Measurements from ENCODE around the gene TC2N.
A peak's percentile ranks its signal among the peaks of the same experiment; 100 is the strongest.
"Not testable (repeated sequence)": the region's sequence is repeated elsewhere in the genome, so short reads cannot be mapped to it uniquely, and the experiment has no call there.

TC2N gene

DNA sequence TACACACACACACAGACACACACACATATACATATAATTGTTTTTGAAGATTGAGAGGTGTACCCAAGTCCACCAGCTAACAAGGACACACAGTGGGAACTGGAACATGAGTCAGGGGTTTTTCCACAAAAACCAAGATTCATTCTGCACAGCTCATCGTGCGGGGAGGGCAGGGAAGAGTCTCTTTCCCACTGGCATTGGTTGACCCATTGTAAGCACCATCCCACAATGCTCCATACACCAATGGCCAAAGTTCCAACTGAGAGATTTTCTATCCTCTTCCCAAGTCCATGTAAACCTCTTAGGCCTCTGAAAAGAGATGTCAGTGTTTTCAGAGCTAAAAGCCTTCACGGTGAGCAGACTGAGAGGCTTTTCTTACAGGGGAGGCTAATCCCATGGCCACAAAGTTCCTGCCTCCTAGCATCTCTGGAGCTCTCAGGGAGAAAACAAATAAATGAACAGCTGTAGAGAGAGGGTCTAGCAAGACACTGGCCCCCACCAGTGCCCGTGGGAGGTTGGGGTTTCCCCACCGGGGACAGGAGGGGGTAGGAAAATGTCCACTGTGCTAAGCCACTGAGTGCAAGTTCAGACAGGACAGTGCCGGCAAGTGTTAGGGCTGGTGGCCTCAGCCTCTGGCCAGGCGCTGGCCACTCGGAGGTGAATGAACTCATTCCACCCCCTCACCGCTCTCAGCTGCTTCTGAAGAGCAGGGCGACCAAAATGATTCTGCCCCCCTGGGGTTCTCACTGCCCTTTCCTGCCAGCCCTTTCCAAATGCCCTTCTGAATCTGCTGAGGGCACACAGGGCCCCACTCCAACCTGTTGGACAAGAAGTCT, 21.5 kb upstream of the TC2N start:
- DNase-seq: no peak

- no peak for DNase-seq
Observed at GRCh38 chr14:91886961-91887360, 19.6 kb upstream of the TC2N start.

DNA sequence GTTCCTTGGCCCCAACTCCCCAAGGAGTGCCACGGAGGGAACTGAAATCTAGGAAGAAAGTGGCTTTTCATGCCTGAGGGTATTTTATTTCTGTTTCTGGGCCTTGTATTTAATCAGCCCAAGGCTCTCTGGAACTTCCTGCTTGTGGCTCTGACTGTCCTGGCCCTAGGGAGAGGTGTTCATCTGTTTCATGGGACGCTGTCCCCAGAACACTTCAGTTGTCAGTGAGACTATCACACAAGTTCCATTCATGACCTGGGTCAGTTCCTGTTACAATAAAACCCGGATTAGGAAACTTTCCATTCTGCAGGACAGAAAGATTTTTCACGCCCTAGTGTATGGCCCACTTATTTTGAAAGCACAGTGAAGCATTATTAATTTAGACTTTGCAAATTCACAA, 18.5 kb upstream of the TC2N start:
- DNase-seq: no peak

DNA sequence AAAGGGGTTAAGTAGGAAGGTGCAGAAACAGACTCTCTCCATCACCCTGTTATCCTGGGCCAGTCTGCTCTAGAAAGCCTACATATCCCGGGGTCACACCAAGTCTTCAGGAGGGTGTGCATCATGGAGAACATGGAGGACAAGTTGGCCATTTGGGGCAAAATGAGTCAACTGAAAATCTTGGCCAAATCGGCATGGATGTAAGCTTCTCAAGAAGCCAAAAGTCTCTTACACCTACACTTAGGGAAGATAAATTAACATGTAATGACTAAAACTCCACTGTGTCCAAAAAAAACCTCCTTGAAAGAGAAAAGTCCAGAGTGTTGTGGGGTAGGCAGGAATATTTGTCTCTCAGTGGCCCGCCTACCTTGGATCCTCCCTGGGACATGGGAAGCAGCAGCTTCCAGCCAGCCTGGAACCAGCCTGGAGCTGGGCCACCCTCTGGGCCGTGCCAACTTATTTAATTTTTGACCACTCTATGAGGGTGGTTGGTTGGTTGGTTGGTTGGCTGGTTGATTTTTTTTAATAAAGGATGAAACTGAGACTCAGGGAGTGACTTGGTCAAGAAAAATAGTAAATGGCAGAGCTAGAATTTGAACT, 17.9 kb upstream of the TC2N start:
- no peak for DNase-seq

- no peak for DNase-seq
Observed at GRCh38 chr14:91884664-91885063, 17.3 kb upstream of the TC2N start.

DNA sequence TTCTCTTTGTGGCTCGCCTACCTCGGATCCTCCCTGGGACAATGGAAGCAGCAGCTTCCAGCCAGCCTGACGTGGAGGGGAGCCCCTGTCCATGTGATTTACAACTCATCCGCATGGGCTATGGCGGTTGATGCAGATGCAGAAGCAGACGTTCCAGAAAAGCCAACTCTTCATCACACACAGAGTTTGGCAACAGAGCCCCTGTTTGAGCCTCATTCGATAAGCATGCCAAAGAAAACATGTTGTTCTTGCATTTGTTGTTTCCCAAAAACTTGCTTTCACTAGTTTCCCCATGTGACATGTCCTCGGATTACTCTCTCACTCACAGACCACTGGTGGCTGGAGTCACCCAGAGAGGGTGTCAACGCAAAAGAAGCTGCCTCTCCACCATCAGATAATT, 16.4 kb upstream of the TC2N start:
- no peak for DNase-seq

GRCh38 chr14:91882776-91883175, 15.4 kb upstream of the TC2N start:
- no peak for DNase-seq

DNA sequence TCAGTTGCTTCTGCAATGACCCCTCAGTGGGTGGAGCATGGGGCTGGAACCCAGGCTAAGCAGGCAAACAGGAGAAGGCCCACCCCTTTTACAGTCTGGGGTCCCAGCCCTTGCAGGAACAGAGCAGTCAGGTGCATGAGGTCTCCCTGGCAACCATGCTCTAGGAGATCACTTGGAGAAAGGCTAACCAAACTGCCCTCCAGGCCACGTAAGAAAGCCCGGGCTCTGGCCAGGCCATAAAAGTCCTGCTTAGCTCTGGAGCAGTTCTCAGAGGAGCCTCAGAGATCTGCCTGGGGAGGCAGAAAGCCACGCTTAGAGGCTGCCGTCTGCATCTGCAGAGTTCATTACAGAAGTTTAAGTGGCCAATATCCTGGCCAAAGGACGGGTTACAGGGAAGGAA, 15.0 kb upstream of the TC2N start:
- DNase-seq: no peak

DNA sequence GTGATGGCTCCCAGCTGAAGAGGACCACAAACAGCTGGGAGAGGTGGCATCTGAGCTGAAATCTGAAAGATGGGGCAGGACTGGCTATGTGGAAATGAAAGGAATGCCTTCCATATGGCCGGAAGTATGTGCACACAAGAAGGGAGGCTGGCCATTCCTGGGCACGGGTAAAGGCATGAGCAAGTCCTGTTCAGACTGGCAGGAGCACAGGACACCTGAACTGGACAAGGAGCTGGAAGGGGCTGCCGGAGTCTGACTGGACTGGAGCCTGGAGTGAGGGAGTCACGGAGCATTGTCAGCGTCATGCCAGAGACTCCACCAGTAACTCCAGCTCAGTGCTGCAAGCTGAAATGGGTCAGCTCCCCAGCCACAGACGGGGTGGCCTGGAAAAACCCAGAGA, 11.9 kb upstream of the TC2N start:
- DNase-seq: no peak

GRCh38 chr14:91878274-91878673, 10.9 kb upstream of the TC2N start:
- DNase-seq: no peak

- DNase-seq: no peak
Observed at GRCh38 chr14:91877376-91877915, 10.1 kb upstream of the TC2N start.

DNA sequence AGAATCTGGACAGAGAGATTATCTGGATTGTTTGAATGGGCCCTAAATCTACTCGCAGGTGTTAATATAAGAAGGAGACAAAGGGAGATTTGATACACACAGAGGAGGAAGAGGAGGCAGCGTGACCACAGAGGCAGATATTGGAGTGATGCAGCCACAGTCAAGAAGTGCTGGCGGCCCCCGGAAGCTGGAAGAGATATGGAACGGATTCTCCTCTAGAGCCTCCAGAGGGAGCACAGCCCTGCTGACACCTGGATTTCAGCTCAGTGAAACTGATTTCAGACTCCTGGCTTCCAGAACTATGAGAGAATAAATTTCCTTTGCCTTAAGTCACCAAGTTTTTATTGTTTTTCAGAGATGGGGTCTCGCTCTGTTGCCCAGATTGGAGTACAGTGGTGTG, 9.2 kb upstream of the TC2N start:
- no peak for DNase-seq

DNA sequence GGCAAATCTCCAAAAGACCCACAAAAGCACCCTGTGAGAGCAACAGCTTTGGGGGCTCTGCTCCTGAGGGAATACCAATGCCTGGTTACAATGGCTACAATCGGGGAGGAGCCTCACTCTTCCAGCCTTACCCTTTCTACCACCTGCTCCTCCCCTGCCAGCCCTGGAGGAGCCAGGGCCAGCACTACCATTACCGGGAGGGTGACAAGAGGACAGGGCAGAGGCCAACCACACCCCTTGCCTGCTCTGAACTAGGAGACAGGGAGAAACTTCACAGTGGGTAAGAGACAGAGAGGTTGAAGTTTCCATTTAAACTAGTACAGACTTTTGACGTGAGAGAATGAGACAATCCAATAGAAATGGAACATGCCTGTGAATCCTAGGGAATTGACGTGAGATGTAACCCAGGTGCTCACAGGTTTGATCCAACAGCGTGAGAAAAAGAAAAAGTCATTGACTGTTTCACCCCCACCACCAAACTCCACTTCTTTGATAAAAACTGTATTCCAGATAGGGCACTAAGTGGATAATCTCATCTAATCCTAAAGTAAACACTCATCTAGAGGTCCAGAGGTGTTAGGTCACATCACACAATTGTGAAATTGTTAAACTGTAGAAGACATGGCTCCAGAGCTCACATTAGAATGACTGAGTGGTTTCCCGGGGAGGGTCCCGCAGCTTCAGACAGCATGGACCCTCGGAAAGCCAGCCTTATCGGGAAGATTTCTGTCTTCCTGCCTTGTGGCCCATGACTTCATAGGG, 8.4 kb upstream of the TC2N start:
- no peak for DNase-seq

DNA sequence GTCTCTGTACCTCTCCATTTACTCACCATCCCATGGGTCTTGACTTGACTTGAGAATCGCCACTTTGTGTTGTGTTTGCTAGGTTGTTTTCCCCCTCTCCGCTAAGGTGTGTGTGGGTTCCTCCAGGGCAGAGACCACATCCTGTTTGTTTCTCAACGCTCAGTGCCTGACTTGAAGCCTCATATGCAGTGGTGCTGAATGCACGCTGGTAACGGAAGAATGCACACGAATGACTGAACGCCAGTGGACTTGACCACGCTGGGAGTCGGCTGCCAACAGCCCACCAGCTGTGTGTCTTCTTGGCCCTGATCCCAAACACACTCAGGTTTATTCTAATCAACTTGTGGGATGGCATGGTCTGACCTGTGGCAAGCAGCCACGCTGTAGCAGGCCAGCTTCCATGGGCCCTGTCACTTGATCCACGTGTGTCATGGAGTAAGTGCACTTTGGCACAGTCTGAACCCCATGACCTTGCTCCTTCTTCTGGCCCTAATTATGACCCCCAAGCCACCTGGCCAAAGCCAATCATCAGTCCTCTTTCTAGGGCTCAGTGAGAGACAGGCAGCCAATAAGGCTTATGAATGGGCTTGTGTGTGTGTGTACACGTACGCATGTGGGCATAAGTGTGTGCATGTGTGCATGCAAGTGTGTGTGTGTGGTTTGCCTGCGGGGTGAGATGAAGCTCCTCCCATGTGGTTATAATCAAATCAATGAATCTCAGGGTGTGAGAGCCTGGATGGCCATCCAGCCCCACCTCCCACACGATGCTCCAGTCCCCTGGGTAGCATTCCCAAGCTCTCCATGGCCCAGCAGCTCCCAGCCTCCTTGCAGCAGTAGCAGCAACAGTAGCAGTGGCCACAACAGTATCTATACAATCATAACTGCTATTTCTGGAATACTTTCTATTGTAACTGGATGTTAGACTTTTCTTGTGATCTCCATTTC, 6.4 kb upstream of the TC2N start:
- DNase-seq: no peak

DNA sequence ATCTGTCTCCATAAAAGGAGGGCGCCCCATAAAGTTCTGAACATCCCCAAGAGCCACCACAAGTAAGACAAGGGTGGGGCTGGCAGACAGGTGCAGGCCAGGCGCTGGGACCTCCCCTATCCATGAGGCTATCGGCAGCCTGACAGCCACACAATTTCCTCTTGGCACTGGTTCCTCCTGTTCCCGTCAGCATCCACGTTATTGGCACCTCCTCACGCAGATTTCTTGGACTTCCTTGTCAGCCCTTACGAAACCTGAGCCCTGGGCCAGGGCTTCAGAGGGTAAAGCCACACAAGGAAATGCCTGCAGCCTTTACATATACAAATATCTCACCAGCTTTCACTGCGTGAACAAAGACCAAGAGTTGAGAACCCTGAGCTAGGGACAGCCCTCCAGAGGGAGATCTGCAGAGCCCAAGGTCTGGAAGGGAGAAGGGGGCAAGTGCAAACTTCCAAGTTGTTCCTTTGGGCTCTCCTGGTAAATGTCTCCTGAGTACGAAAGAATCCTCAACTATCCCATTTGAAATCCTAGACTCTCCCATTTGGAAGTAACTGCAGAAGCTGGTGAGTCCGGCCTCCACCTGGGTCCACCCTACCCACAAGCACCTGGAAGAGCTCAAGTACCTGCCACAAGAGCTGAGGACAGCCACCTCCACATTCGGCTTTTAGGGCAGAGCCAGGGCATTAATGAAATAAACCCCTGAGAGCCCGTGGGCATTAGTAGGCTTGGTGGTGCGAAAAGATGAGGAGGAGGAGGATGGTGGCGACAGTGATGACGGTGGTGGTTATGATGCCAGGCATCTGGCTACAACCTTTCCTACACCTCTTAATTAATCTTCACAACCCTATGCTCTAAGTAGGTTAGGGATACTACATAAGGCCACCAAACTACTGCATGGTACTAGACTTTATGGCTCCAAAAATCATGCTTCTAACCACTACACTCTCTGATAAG, 5.5 kb upstream of the TC2N start:
- DNase-seq: peak; percentile 30

DNA sequence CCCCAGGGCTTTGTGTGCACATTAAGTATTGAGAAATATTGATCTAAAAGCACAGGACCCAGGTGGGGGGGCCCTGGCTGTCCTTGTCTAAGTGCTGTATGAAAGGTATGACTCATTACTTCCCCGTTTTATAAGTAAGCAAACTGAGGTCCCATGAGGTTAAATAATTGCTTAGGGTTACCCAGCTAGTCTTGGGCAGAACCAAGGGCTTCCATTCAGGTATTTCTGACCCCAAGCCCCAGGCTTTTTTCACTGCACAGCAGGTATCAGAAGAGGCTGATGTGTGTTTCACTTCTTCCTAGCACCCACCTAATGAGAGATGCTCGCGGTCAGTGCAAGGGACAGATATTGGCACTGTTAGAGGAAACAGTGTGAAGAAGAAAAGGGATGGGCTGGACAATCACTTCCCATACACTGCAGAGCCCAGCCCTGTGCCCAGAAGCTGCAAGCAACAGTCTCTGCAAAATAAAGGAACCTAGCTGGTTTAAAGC, 4.7 kb upstream of the TC2N start:
- DNase-seq: peak; percentile 30

- not testable (repeated sequence) for DNase-seq
Observed at GRCh38 chr14:91871401-91871800, 4.1 kb upstream of the TC2N start.

- no peak for DNase-seq
Observed at GRCh38 chr14:91870890-91871289, 3.6 kb upstream of the TC2N start.

- no peak for DNase-seq
Observed at GRCh38 chr14:91870001-91870400, 2.7 kb upstream of the TC2N start.

- DNase-seq: no peak
Observed at GRCh38 chr14:91869556-91869955, 2.2 kb upstream of the TC2N start.

Measured in inflammatory macrophage treated with lipopolysaccharide for 4 hours (primary cell).